ENCODE results near the gene PXDN.
"Not testable (repeated sequence)": the region's sequence is repeated elsewhere in the genome, so short reads cannot be mapped to it uniquely, and the experiment has no call there.

The PXDN gene

GRCh38 chr2:1739322-1739957 lies 4.9 kb downstream of the PXDN start:
- Mint-ChIP-seq H3K27ac (no peak overlapping the region), H3K36me3 (ENCODE audit: insufficient read depth) (no peaks in the 10 kb centered on the region), H3K9me3 (no peaks in the 10 kb centered on the region), H3K4me1 (ENCODE audit: low read depth in 2 of 2) (peaks cover 0 to 2% of the 10 kb centered on the region in 2 donors), H3K4me3 (no peak overlapping the region), H3K27me3 (peaks cover 7 to 16% of the 10 kb centered on the region in 2 donors)
- ATAC-seq (replicated peaks) (no peak), DNase-seq (no peak)

- ATAC-seq (replicated peaks) (no peak), DNase-seq (no peak)
- Mint-ChIP-seq H3K27me3 (peaks cover 7 to 16% of the 10 kb centered on the region in 2 donors), H3K27ac (no peak overlapping the region), H3K4me1 (ENCODE audit: low read depth in 2 of 2) (peaks cover 0 to 2% of the 10 kb centered on the region in 2 donors), H3K36me3 (ENCODE audit: insufficient read depth) (no peaks in the 10 kb centered on the region), H3K4me3 (no peak overlapping the region), H3K9me3 (no peaks in the 10 kb centered on the region)
Observed at GRCh38 chr2:1738646-1739302, 5.5 kb downstream of the PXDN start.

GRCh38 chr2:1738163-1738562 lies 6.2 kb downstream of the PXDN start:
- no peak for DNase-seq
- peaks cover 7 to 16% of the 10 kb centered on the region in 2 donors for H3K27me3 Mint-ChIP-seq
- no peak overlapping the region for H3K27ac Mint-ChIP-seq
- no peak for ATAC-seq (replicated peaks)
- peaks cover 0 to 2% of the 10 kb centered on the region in 2 donors for H3K4me1 Mint-ChIP-seq (ENCODE audit: low read depth in 2 of 2)
- no peak overlapping the region for H3K4me3 Mint-ChIP-seq
- H3K36me3 Mint-ChIP-seq (ENCODE audit: insufficient read depth) = no peaks in the 10 kb centered on the region
- no peaks in the 10 kb centered on the region for H3K9me3 Mint-ChIP-seq

- ATAC-seq (replicated peaks) = no peak
- H3K36me3 Mint-ChIP-seq (ENCODE audit: insufficient read depth) = no peaks in the 10 kb centered on the region
- no peaks in the 10 kb centered on the region for H3K4me1 Mint-ChIP-seq (ENCODE audit: low read depth in 2 of 2)
- H3K9me3 Mint-ChIP-seq = peaks cover 0 to 2% of the 10 kb centered on the region in 2 donors
- H3K27me3 Mint-ChIP-seq = peaks cover 4 to 5% of the 10 kb centered on the region in 2 donors
- no peak overlapping the region for H3K4me3 Mint-ChIP-seq
- DNase-seq = no peak
- no peak overlapping the region for H3K27ac Mint-ChIP-seq
Observed at GRCh38 chr2:1736997-1737480, 7.3 kb downstream of the PXDN start.

- Mint-ChIP-seq H3K4me3 (no peak overlapping the region), H3K27me3 (no peaks in the 10 kb centered on the region), H3K27ac (no peak overlapping the region), H3K4me1 (ENCODE audit: low read depth in 2 of 2) (no peaks in the 10 kb centered on the region), H3K36me3 (ENCODE audit: insufficient read depth) (no peaks in the 10 kb centered on the region), H3K9me3 (peaks cover 0 to 2% of the 10 kb centered on the region in 2 donors)
- no peak for DNase-seq
- ATAC-seq (replicated peaks) = no peak
Observed at GRCh38 chr2:1736045-1736444, 8.3 kb downstream of the PXDN start.

- not testable (repeated sequence) for H3K27me3 Mint-ChIP-seq; DNase-seq; H3K9me3 Mint-ChIP-seq; H3K36me3 Mint-ChIP-seq (ENCODE audit: insufficient read depth); H3K4me1 Mint-ChIP-seq (ENCODE audit: low read depth in 2 of 2); H3K4me3 Mint-ChIP-seq; ATAC-seq (replicated peaks); H3K27ac Mint-ChIP-seq
Observed at GRCh38 chr2:1733298-1733697, 11.0 kb downstream of the PXDN start.

- no peaks in the 10 kb centered on the region for H3K36me3 Mint-ChIP-seq (ENCODE audit: insufficient read depth)
- H3K9me3 Mint-ChIP-seq = peaks cover 0 to 4% of the 10 kb centered on the region in 2 donors
- H3K4me3 Mint-ChIP-seq = no peak overlapping the region
- DNase-seq (no peak), ATAC-seq (replicated peaks) (no peak)
- H3K27me3 Mint-ChIP-seq = no peaks in the 10 kb centered on the region
- no peaks in the 10 kb centered on the region for H3K4me1 Mint-ChIP-seq (ENCODE audit: low read depth in 2 of 2)
- H3K27ac Mint-ChIP-seq = no peak overlapping the region
Observed at GRCh38 chr2:1731963-1732768, 12.1 kb downstream of the PXDN start.

- DNase-seq (no peak), ATAC-seq (replicated peaks) (no peak)
- Mint-ChIP-seq H3K9me3 (peaks cover 0 to 4% of the 10 kb centered on the region in 2 donors), H3K36me3 (ENCODE audit: insufficient read depth) (no peaks in the 10 kb centered on the region), H3K27me3 (no peaks in the 10 kb centered on the region), H3K4me3 (no peak overlapping the region), H3K4me1 (ENCODE audit: low read depth in 2 of 2) (no peaks in the 10 kb centered on the region), H3K27ac (no peak overlapping the region)
Observed at GRCh38 chr2:1731447-1731962, 12.8 kb downstream of the PXDN start.

- Mint-ChIP-seq H3K36me3 (ENCODE audit: insufficient read depth) (no peaks in the 10 kb centered on the region), H3K4me3 (no peak overlapping the region), H3K27ac (no peak overlapping the region), H3K9me3 (peaks cover 0 to 4% of the 10 kb centered on the region in 2 donors), H3K27me3 (no peaks in the 10 kb centered on the region), H3K4me1 (ENCODE audit: low read depth in 2 of 2) (no peaks in the 10 kb centered on the region)
- DNase-seq (no peak), ATAC-seq (replicated peaks) (no peak)
Observed at GRCh38 chr2:1730015-1730927, 14.0 kb downstream of the PXDN start.

GRCh38 chr2:1729242-1729641 lies 15.1 kb downstream of the PXDN start:
- no peaks in the 10 kb centered on the region for H3K4me1 Mint-ChIP-seq (ENCODE audit: low read depth in 2 of 2)
- no peak for DNase-seq
- no peak overlapping the region for H3K27ac Mint-ChIP-seq
- no peak overlapping the region for H3K4me3 Mint-ChIP-seq
- ATAC-seq (replicated peaks) = no peak
- peaks cover 0 to 4% of the 10 kb centered on the region in 2 donors for H3K9me3 Mint-ChIP-seq
- no peaks in the 10 kb centered on the region for H3K27me3 Mint-ChIP-seq
- no peaks in the 10 kb centered on the region for H3K36me3 Mint-ChIP-seq (ENCODE audit: insufficient read depth)

GRCh38 chr2:1728821-1729220 lies 15.5 kb downstream of the PXDN start:
- Mint-ChIP-seq H3K36me3 (ENCODE audit: insufficient read depth) (no peaks in the 10 kb centered on the region), H3K9me3 (peaks cover 0 to 4% of the 10 kb centered on the region in 2 donors), H3K27ac (no peak overlapping the region), H3K27me3 (no peaks in the 10 kb centered on the region), H3K4me1 (ENCODE audit: low read depth in 2 of 2) (no peaks in the 10 kb centered on the region), H3K4me3 (no peak overlapping the region)
- no peak for ATAC-seq (replicated peaks)
- DNase-seq = no peak

GRCh38 chr2:1727796-1728474 lies 16.4 kb downstream of the PXDN start:
- Mint-ChIP-seq H3K9me3 (peaks cover 0 to 4% of the 10 kb centered on the region in 2 donors), H3K4me1 (ENCODE audit: low read depth in 2 of 2) (no peaks in the 10 kb centered on the region), H3K4me3 (no peak overlapping the region)

More at GRCh38 chr2:1727796-1728474, 16.4 kb downstream of the PXDN start:
- Mint-ChIP-seq H3K27ac (no peak overlapping the region), H3K36me3 (ENCODE audit: insufficient read depth) (no peaks in the 10 kb centered on the region), H3K27me3 (no peaks in the 10 kb centered on the region)
- no peak for ATAC-seq (replicated peaks)
- DNase-seq = no peak
